Activated CD4-positive, CD25-positive, alpha-beta regulatory T cell treated with anti-CD3 and anti-CD28 coated beads, Interleukin-2, amount 50 U/mL, for 16 hours (primary cell): ENCODE results near the gene GLRB.
"Not testable (repeated sequence)": the region's sequence is repeated elsewhere in the genome, so short reads cannot be mapped to it uniquely, and the experiment has no call there.

Source experiments
- DNase-seq: peaks from one replicate; pipeline ENCODE4 v3.0.0-alpha.2; 2020; ENCODE audit warnings: low read depth, low spot score

Gene GLRB

DNA sequence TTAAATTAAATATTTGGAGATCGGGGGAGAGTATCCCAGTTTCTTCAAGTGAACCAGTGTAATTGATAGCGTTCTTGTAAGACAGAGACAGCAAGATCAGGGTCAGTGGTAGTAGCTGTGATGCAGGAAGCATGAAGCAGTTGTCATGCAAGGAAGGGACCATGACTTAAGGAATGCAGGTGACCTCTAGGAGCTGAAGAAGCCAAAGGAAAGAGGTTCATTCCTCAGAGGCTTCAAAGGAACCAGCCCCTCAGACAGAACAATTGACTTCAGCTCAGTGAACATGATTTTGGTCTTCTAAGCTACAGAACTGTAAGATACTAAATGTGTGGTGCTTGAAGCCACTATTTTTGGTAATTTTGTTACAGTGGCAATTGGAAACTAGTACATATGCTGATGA is 51.6 kb downstream of the GLRB start:
- no peak for DNase-seq

DNA sequence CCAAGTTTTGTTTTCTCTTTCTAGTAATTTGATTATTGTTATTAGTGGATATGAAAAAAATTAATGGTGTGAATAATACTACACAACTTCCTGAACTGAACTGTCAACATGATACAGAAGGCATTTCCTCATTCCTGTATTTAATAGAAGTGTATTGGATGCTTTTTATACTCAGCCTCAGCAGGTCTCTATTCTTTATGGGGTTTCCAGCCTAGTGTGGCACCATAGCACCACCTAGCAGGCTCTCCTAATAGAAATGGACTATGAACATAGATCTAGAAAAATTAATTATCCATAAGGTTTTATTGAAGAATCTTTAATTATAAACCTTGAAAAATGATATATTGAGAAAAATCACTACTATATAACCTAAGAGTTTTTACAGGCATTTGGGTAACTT is 52.4 kb downstream of the GLRB start:
- no peak for DNase-seq

DNA sequence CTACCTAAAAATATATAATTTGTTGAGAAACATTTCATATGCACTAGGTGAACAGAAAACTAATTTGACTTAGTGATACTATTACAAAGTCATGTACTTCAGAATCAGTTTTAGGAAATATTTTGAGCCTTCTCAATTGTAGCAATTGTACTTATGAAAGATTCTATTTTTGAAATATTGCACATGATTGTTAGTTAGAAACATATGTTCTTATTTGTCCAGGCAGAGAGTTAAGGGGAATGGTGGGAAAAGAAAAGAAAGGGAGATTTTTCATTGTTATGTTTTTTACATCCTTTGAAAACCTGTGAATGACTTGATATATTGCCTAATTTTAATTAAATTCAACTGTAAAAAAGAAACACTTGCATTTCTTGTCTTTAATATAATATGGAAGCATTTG is 66.0 kb downstream of the GLRB start:
- no peak for DNase-seq

DNA sequence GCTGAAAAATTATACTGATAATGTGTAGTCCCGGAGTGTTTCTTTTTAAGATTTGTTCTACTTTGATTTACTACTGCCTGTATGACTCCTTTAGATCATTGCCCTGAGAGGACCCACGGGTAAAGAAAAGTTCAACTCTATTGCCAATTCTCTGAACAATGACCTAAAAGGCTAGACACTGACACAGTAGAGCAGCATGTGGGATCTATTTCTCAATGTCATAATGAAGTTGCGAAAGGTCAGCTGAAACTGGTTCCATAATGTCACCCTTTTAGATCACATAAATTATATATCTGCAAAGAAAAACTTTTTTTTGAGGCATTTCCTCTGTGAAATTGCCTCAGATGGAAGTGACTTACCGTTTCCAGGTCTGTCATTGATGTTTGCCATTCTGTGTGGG is 67.4 kb downstream of the GLRB start:
- no peak for DNase-seq

DNA sequence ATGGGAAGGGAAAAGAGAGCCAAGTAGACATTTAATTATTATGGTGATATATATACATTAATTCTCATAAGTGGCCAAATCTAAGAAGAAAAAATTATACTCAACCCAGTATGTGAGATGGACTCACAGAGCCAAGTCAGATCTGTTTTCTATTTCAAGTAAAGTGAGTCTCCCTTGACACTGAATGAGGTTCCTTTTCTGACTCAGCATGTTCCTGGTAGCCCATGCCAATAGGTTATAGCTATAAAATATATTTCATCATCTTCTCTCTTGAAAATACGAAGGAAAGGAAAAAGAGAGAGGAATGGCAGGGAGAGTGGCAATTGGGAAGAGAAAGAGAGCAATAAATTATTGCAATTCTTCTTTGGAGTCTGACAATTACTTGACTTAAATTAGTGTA is 75.8 kb downstream of the GLRB start:
- DNase-seq, result no peak

DNA sequence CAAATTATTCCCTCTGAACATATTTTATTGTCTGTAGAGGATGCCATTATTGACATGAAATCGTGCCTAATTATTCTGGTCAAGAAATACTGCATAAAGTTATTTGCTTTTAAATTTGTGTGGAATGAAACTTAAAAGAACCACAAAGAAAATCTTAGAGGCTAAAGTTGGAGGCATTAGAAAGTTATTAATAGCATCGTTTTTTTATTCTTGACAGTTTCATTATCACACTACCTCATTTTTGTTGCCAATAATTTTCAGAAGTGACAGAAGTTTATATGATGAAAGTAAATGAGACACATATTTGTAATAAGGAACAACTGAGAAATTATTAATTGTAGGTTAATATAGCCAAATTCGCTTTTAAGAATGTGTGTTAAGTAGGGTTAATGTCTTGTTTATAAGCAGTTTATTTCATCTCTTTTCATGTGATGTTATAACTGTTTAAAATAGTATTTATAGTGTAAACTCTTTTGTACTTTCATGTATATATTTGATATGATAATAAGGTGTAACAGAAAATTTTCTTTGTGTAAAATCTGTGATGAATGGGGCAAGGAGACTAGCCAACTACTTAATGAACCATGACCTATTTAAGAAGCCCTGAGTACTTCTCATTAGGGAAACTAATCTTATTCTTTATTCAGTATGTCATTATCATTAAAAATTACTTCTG is 90.1 kb downstream of the GLRB start:
- DNase-seq, result no peak

DNA sequence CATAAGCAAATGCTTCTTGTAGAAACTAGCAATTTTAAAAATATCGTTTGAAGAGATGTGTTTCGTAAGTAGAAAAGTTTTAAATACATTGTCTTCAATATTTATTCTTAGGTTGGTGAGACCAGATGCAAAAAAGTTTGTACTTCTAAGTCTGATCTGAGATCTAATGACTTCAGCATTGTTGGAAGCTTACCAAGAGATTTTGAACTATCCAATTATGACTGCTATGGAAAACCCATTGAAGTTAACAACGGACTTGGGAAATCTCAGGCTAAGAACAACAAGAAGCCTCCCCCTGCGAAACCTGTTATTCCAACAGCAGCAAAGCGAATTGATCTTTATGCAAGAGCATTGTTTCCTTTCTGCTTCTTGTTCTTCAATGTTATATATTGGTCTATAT is 94.4 kb downstream of the GLRB start:
- DNase-seq, result no peak

DNA sequence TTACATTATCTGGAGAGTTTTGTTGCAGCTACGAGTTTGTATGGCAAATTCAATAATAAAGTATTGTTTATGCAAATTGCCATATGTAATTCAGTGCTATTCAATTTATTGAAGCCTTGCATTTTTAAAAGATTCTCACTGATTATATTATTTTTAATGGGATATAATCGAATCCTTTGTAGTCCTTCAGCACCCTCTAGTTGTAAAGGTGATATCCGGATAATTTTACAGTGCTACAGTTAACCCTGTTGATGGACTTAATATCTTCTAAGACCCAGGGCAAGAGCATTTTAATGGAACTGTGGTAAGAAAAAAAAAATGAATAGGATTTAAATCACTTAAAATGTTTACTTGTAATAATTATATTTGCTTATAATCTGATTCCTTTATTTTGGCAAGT is 96.1 kb downstream of the GLRB start:
- DNase-seq, result no peak

DNA sequence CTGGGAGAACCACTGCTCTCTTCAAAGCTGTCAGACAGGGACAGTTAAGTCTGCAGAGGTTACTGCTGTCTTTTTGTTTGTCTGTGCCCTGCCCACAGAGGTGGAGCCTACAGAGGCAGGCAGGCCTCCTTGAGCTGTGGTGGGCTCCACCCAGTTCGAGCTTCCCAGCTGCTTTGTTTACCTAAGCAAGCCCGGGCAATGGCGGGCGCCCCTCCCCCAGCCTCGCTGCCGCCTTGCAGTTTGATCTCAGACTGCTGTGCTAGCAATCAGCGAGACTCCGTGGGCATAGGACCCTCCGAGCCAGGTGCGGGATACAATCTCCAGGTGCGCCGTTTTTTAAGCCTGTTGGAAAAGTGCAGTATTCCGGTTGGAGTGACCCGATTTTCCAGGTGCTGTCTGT is 104.3 kb downstream of the GLRB start:
- DNase-seq, result not testable (repeated sequence)

DNA sequence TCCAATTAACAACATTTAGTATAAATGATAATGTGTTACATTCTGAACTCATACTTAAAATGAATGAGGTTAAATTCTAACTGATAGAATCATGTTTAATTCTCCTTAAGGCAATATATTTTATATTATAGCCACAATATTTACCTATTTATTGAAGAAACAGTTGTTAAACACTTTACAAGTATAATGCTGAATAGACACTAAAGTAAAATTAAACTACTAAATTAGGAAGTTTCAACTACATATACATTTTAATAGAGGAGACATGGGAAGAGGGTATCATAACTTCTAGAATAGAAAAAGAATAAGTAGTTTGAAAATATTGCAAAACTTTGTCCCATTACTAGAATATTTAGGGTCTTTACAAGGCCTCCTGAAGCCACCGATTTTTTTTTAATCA is 108.3 kb downstream of the GLRB start:
- no peak for DNase-seq

DNA sequence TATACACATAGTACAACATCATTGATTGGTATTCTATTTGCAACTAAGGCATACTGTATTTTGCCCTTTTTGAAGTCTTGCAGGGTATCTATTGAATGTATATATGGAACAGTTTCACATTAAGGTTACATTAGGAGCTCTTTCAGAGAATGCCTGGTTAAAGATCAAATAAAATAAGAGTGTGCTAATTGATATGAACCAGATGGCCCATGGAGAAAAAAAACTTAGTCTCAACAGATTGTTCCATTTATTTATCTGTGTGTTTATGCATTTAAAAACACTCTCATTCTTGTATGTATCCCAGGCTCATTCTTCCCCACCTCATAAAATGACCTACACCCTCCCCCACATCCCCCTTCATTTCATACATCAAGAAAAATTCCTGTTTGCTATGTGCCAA is 109.4 kb downstream of the GLRB start:
- DNase-seq, result no peak

DNA sequence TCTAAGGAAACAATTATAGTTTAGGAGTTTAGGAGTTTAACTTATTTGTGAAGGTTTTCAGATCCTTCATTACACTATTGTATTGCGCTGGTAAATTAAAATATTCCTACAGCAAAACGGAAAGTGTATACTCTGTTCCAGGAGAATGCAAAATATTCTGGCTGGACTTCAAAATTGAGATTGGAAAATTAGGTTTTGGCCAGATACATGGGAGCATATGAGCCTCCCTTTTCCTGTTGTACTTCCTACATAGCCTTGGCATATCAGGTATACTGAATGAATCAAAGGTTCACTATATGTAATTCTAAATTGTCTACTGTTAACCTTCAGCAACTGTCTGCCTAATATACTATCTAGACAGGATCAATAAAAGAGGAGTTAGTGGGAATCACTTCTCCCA is 119.4 kb downstream of the GLRB start:
- DNase-seq, result no peak

DNA sequence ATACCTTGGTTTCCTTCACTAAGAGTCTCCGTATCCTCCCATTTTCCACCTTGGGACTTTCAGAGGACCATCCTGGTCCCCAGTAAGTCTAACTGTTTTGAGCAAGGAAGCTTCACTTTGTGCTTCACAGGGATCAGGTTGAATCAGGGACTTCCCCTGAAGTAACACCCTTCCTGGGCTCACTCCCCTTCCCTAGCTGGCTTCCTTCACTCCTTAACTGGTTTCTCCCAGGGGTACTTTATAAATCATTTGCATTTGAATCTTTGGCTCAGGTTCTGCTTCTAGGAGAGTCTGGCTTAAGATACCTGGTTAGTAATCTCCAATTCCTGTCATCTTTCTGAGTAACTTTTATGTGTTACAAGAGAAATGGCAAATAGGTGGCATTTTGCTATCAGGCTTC is 120.1 kb downstream of the GLRB start:
- no peak for DNase-seq

DNA sequence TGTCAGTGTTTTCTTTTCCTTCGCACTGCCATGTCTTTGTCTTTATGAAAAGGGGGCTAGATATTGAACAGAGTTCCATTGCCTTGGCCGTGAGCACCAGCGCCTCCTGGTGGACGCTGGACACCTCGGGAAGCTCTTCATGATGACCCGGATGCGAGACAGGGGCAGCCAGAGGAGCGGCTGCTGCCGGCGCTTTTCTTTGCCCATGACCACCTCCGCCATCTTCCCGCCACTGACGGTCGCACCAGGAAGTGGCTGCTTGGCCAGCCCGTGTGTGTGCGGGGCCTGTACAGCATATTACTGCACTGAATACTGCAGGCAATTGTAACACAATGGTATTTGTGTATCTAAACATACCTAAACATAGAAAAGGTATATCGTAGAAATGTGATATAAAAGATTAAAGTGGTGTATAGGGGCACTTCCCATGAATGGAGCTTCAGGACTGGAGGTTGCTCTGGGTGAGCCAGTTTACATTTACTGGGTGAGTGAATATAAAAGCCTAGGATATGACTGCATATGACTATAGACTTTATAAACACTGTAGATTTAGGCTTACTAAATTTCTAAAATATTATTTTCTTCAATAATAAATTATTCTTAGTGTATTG is 128.8 kb downstream of the GLRB start:
- no peak for DNase-seq

DNA sequence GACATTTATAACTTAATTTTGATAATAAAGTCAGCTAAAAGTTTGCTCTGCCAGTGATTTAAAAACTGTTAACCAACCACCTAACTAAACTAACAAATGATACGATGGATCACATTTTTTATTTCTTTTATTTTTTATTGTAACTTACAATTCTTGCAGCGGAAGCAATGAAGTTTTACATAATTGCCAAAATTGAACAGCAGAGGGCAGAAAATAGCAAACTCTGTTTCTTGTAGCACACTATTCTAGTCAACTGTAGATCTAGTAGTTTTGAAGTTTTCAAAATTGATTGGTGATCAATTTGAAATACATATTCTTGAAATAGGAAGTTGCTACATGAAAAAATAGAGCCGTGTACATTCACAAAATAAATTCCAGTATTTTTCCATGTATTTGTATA is 141.8 kb downstream of the GLRB start:
- DNase-seq, result no peak

DNA sequence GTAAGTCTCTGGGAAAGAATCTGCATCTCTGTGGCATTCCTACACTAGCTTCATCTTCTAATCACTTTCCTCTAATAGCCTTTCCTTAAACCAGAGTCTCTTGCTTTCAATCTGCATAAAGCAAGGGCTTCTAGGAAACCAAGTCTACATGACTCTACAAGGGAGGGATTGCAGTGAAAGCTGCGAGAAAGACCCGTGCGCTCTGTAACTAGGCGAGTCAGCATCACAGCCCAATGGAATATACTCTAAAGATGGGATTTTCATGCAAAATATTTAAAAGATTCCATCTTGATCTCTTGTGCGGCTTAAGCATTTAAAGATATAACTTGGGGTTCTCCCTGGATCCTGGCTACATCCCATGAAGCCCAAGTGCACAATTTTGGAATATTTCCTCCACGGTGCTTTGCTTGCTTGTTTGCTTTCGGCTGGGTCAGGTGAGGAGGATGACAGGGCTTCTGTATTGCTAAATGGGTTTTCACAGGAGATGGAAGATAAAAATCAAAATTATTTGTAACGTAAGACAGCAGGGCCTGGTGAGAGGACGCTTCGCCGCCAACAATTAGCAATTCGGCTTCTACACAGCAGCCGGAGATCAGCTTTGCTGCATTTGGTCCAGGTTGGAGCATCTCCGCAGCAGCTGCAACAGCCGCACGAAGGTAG is 143.9 kb downstream of the GLRB start:
- DNase-seq, result no peak

DNA sequence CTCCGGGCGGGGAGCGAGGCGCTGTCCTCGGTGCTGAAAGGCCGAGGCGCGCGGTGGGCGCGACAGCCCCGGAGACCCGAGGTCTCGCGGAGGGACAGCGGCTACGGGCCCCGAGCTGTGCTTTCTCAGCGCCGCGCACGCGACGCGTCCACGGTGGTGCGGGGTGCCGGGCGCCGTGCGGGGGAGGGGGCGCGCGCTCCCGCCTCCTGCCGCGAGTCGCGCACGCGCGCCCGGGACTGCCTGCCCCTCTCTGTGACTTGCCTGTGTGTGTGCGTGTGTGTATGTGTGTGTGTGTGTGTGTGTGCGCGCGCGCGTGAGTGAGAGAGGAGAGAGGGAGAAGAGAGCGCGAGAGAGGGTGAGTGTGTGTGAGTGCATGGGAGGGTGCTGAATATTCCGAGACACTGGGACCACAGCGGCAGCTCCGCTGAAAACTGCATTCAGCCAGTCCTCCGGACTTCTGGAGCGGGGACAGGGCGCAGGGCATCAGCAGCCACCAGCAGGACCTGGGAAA is 144.5 kb downstream of the GLRB start, which contains the start of gene GRIA2:
GRIA2 (plus strand) TSS at position 358 of the 511 bp plus-strand sequence. CDS start 315 bp downstream, outside the sequence.
- no peak for DNase-seq

DNA sequence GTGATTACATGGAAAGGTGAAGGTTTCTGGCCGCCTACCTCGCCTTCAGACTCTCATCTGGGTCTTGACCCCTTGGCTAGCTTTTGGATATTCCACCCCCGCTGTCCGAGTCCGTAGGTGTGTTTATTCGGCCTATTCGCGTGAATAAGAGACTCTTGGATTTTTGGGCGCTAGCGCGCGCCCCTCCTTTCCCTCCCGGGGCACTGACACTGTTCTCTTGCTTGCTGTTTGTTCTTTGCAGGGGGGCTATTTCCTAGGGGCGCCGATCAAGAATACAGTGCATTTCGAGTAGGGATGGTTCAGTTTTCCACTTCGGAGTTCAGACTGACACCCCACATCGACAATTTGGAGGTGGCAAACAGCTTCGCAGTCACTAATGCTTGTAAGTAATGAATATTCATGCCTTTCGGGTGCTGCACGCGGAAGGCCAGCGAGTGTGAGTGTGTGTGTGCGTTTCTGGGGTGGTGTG is 145.5 kb downstream of the GLRB start:
- DNase-seq, result no peak
